Adrenal gland (tissue), 5 donors: ENCODE results near the gene SSTR3.
A peak's percentile ranks its signal among the peaks of the same experiment; 100 is the strongest.

Experiments used
- CTCF ChIP-seq, 6 experiments: fragments of 450-650 bp in 4 of 6; fragments of 200-600 bp in 2 of 6; sonication (generic) in 1 of 6; IDR thresholded peaks; 1 replicate in 5 of 6; 2 replicates in 1 of 6; pipeline versions ENCODE4 v1.5.1 to v1.8.0; 2016 to 2021; ENCODE audit warnings: antibody characterized with exemption in 6 of 6, mild to moderate bottlenecking in 2 of 6, moderate library complexity in 1 of 6
- POLR2A ChIP-seq, 2 donors: fragments of 450-650 bp; IDR thresholded peaks; one replicate each; pipeline ENCODE4 v1.6.1; 2017; ENCODE audit warnings: antibody characterized with exemption in 2 of 2, mild to moderate bottlenecking in 2 of 2, moderate library complexity in 1 of 2
- donor health status: DM: no; HTN: no; CAD: no.

GRCh38 chr22:37176464-37177061 is 35.7 kb downstream of the SSTR3 start:
- no peak for TF ChIP-seq POLR2A (IDR thresholded peaks at IDR 0.05)
- TF ChIP-seq CTCF (IDR thresholded peaks at IDR 0.05): peak in 1 of 6 experiments; percentile 20
